Endometrium (tissue), 2 donors: ENCODE data around the gene SNRNP70.
"Not testable (repeated sequence)": the region's sequence is repeated elsewhere in the genome, so short reads cannot be mapped to it uniquely, and the experiment has no call there.

Experiments used
- FAIRE-seq: peaks from 2 replicates; lab custom pipeline; 2012; peaks lifted over from hg19 to GRCh38; lab: Jason Lieb, UNC
- donor health status: control.
- donor health status: control.

SNRNP70 gene

GRCh38 chr19:49085020-49085867 lies at the start of gene SNRNP70:
SNRNP70 (plus strand) TSS chr19:49085451; CDS start chr19:49086415, 964 bp downstream.
- FAIRE-seq: peak; percentile 91

GRCh38 chr19:49036815-49037214 lies 48.4 kb upstream of the SNRNP70 start, which contains the start of gene CGB1:
CGB1 (minus strand) TSS chr19:49036895; CDS start chr19:49036711, 184 bp downstream.
- FAIRE-seq: not testable (repeated sequence)

GRCh38 chr19:49038111-49038510 lies 47.1 kb upstream of the SNRNP70 start:
- FAIRE-seq: not testable (repeated sequence)

- not testable (repeated sequence) for FAIRE-seq
Measured at GRCh38 chr19:49038557-49039276, 46.5 kb upstream of the SNRNP70 start.

GRCh38 chr19:49039736-49040135 lies 45.5 kb upstream of the SNRNP70 start:
- FAIRE-seq: not testable (repeated sequence)

GRCh38 chr19:49042177-49042576 lies 43.1 kb upstream of the SNRNP70 start:
- no peak for FAIRE-seq

- FAIRE-seq: not testable (repeated sequence)
Measured at GRCh38 chr19:49042666-49043065, 42.6 kb upstream of the SNRNP70 start.

- not testable (repeated sequence) for FAIRE-seq
Measured at GRCh38 chr19:49043548-49043947, 41.7 kb upstream of the SNRNP70 start, which contains the start of gene CGB5. CGB5 (plus strand) TSS chr19:49043848; CDS start chr19:49044210, 362 bp downstream.

GRCh38 chr19:49049011-49049410 lies 36.2 kb upstream of the SNRNP70 start, which contains the start of gene CGB8:
CGB8 (minus strand) TSS chr19:49049111; CDS start chr19:49048739, 372 bp downstream.
- not testable (repeated sequence) for FAIRE-seq

GRCh38 chr19:49049834-49050233 lies 35.4 kb upstream of the SNRNP70 start:
- FAIRE-seq: not testable (repeated sequence)

GRCh38 chr19:49050376-49051033 lies 34.7 kb upstream of the SNRNP70 start:
- FAIRE-seq: not testable (repeated sequence)

- FAIRE-seq: no peak
Measured at GRCh38 chr19:49056101-49056901, 28.9 kb upstream of the SNRNP70 start.

- FAIRE-seq: not testable (repeated sequence)
Measured at GRCh38 chr19:49056902-49057596, 28.2 kb upstream of the SNRNP70 start.

- no peak for FAIRE-seq
Measured at GRCh38 chr19:49057636-49058234, 27.5 kb upstream of the SNRNP70 start, which contains the start of gene CGB7. CGB7 (minus strand) TSS chr19:49057749; CDS start chr19:49055375, 2,374 bp downstream.

- FAIRE-seq: no peak
Measured at GRCh38 chr19:49058562-49058961, 26.7 kb upstream of the SNRNP70 start.

- no peak for FAIRE-seq
Measured at GRCh38 chr19:49059053-49059452, 26.2 kb upstream of the SNRNP70 start.

- no peak for FAIRE-seq
Measured at GRCh38 chr19:49061000-49061399, 24.3 kb upstream of the SNRNP70 start.

- FAIRE-seq: no peak
Measured at GRCh38 chr19:49061445-49061844, 23.8 kb upstream of the SNRNP70 start.

- FAIRE-seq: no peak
Measured at GRCh38 chr19:49064029-49064629, 21.1 kb upstream of the SNRNP70 start.
